Activated CD8-positive, alpha-beta T cell treated with anti-CD3 and anti-CD28 coated beads, Interleukin-2, amount 10 ng/mL, durations not matched to agents 7 days and 5 days (primary cell): ENCODE results near the gene IL22. TPM values are rescaled to one million over a fixed set of nuclear protein-coding genes. Genes with fewer than 3 reads are reported as not detected.

Experiments used
- ATAC-seq: fragments of 150-1000 bp; cut with Tn5 transposase; one replicate; pipeline ENCODE4 v1.10.0; 2021; ENCODE audit warnings: moderate library complexity
- CTCF ChIA-PET: fragments of 350-600 bp; sonication (Branson Sonifier 250); formaldehyde crosslinking; loops from one replicate; lab custom pipeline; 2021; ENCODE audit warnings: antibody characterized with exemption; lab: Charles Lee
- POLR2A ChIA-PET: fragments of 350-600 bp; sonication (Branson Sonifier 250); formaldehyde crosslinking; loops from one replicate; lab custom pipeline; 2021; ENCODE audit warnings: antibody characterized with exemption; lab: Charles Lee
- DNase-seq: peaks from one replicate; pipeline ENCODE4 v3.0.0-alpha.2; 2020
- H3K27ac Mint-ChIP-seq: one replicate; pipeline ENCODE4 v1.8.0; 2021; ENCODE audit warnings: mild to moderate bottlenecking, mixed read lengths
- H3K27me3 Mint-ChIP-seq: one replicate; pipeline ENCODE4 v1.8.0; 2021; ENCODE audit warnings: low read depth, mixed read lengths
- H3K36me3 Mint-ChIP-seq: one replicate; pipeline ENCODE4 v1.8.0; 2021; ENCODE audit warnings: low read depth, mixed read lengths
- H3K4me1 Mint-ChIP-seq: one replicate; pipeline ENCODE4 v1.8.0; 2021; ENCODE audit warnings: low read depth, mixed read lengths
- H3K4me3 Mint-ChIP-seq: one replicate; pipeline ENCODE4 v1.8.0; 2021; ENCODE audit warnings: mild to moderate bottlenecking, mixed read lengths
- H3K9me3 Mint-ChIP-seq: one replicate; pipeline ENCODE4 v1.8.0; 2022; ENCODE audit warnings: mixed read lengths; ENCODE audit not compliant: insufficient read depth
- total RNA-seq, 2 experiments: library from RNA; stranded (reverse); gene quantifications; one replicate each; pipeline ENCODE4 v1.2.3, GENCODE V29; 2021

Gene IL22
- total RNA-seq, 2 experiments from 2014 or later, result not detected

DNA sequence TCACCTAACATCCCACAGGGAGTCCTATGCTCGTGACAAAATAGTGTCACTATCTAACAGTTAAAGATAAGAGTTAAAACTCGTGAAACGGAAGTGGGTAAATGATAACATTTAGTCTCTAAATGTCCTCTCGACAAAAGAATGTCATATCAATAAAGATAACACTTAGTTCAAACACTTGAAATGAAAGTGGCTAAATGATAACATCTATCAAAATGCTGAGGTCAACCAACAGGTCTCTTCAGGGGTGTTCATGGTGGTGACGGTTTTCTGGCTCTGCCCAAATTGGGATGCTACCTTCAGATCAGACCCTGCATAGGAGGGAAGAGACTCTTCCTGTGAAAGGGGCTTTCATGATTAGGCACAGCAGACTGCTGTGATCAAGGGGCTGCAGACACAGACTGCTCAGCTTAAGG is 49.9 kb downstream of the IL22 start:
- Mint-ChIP-seq H3K4me3 (no peak overlapping the region), H3K36me3 (no peaks in the 10 kb centered on the region), H3K9me3 (no peaks in the 10 kb centered on the region), H3K4me1 (peaks cover 38% of the 10 kb centered on the region), H3K27ac (no peak overlapping the region), H3K27me3 (peaks cover 12% of the 10 kb centered on the region)
- POLR2A ChIA-PET, result no interaction called here
- DNase-seq (no peak), ATAC-seq (peak; percentile 79)
- CTCF ChIA-PET, result interaction anchor here (1.4 to 2.6 kb wide), 2 partner anchors 20 to 162 kb away, joined by 5 to 8 read pairs; no protein-coding TSS in a partner anchor

DNA sequence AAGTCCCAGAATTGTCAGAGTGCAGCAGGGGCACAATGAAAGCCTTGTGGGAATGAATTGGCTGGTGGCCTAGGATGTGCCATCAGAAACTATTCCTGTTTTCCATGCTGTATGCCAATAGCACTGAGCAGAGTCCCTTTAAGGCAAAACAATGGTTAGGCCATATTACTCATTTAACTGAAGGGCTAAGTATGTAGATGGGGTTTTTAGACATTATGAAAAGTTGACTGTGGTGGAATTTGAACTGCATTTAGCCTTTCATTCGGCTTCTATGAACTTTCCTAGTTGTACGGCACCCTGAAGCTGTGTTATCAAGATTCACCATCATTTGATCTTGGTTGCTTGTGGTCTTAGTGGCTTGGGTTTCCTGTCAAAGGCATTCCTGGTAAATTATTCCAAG is 52.5 kb downstream of the IL22 start:
- no peak for ATAC-seq
- Mint-ChIP-seq H3K36me3 (no peaks in the 10 kb centered on the region), H3K27me3 (peaks cover 8% of the 10 kb centered on the region), H3K4me3 (no peak overlapping the region), H3K4me1 (peaks cover 40% of the 10 kb centered on the region), H3K27ac (no peak overlapping the region), H3K9me3 (no peaks in the 10 kb centered on the region)
- CTCF ChIA-PET, result interaction anchor here (1.0 to 1.6 kb wide), 2 partner anchors 11 to 43 kb away, joined by 3 to 6 read pairs; no protein-coding TSS in a partner anchor
- DNase-seq, result no peak
- POLR2A ChIA-PET, result no interaction called here

GRCh38 chr12:68199127-68199526 is 54.3 kb downstream of the IL22 start:
- no peak overlapping the region for H3K4me3 Mint-ChIP-seq
- no peaks in the 10 kb centered on the region for H3K9me3 Mint-ChIP-seq
- no peak for DNase-seq
- ATAC-seq, result no peak
- CTCF ChIA-PET, result interaction anchor here (1.4 to 1.6 kb wide), 3 partner anchors 18 to 117 kb away, joined by 3 to 6 read pairs (median 4); no protein-coding TSS in a partner anchor
- H3K36me3 Mint-ChIP-seq, result no peaks in the 10 kb centered on the region
- H3K4me1 Mint-ChIP-seq, result peaks cover 40% of the 10 kb centered on the region
- no peak overlapping the region for H3K27ac Mint-ChIP-seq
- POLR2A ChIA-PET, result no interaction called here
- H3K27me3 Mint-ChIP-seq, result peaks cover 4% of the 10 kb centered on the region

DNA sequence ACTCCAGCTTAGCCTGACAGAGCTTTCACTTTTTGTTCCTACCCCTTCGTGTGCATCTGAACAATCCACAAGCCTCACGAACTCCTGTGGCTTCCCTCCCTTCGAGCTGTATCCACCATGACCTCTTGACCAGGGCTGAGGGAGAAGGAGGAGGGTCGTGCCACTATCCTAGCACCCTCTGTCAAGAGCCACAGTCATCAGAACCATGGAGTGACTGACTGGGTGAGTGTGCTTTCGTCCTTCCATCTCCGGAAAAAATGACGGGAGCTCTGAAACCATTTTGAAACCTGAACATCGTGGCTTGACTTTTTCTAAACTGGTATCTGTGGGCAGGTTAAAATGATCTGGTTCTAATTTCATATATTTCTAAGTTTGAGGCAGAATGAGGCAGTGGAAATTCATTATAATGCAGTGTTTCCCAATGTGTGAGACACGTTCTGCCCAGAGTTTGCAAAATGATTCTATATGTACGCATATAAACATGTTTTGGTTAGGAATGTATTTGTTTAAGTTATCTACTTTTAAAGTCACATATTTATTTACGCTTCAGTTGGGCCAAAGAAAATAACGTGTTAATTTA is 54.8 kb downstream of the IL22 start:
- Mint-ChIP-seq H3K27me3 (peaks cover 4% of the 10 kb centered on the region), H3K4me1 (peaks cover 38% of the 10 kb centered on the region), H3K9me3 (no peaks in the 10 kb centered on the region), H3K27ac (peak overlapping the region; percentile 81), H3K4me3 (peak overlapping the region; percentile 56), H3K36me3 (no peaks in the 10 kb centered on the region)
- ATAC-seq, result peak; percentile 44
- ChIA-PET POLR2A (no interaction called here), CTCF (interaction anchor here (1.3 to 1.6 kb wide), 2 partner anchors 9 to 118 kb away, joined by 3 to 4 read pairs; no protein-coding TSS in a partner anchor)
- DNase-seq, result no peak

Other genes starting within 250 kb of the IL22 start
- gene IFNG, start 93.9 kb downstream of the IL22 start, total RNA-seq, result 1 to 10 TPM; 3.1 to 5.0 TPM
- gene IL26, start 27.8 kb downstream of the IL22 start, total RNA-seq, result under 1 TPM in 1 of 2 experiments, not detected in 1; 0.23 TPM
- 10 to 100 TPM; 25.0 to 28.9 TPM for gene MDM1, start 78.8 kb upstream of the IL22 start, total RNA-seq